Activated T-cell treated with anti-CD3 and anti-CD28 coated beads for 4 hours (primary cell): ENCODE results near the gene TTC8.

ENCODE experiments used
- DNase-seq: peaks from one replicate; pipeline ENCODE4 v3.0.0-alpha.2; 2020

TTC8 gene

DNA sequence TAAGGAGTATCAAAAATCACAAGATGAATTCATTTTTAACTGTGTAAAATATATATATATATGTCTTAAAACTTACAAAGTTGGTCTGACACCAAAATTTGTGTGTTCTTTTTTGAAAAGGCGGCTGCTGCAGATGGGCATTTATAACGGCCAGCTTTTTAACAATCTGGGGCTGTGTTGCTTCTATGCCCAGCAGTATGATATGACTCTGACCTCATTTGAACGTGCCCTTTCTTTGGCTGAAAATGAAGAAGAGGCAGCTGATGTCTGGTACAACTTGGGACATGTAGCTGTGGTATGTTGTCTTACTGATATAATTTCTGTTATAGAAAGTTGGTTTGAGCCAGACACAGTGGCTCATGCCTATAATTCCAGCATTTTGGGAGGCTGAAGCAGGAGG lies 47.0 kb downstream of the TTC8 start:
- no peak for DNase-seq

- no peak for DNase-seq
Measured at GRCh38 chr14:88872976-88873375, 48.5 kb downstream of the TTC8 start.

GRCh38 chr14:88877192-88877591 lies 52.7 kb downstream of the TTC8 start:
- no peak for DNase-seq

DNA sequence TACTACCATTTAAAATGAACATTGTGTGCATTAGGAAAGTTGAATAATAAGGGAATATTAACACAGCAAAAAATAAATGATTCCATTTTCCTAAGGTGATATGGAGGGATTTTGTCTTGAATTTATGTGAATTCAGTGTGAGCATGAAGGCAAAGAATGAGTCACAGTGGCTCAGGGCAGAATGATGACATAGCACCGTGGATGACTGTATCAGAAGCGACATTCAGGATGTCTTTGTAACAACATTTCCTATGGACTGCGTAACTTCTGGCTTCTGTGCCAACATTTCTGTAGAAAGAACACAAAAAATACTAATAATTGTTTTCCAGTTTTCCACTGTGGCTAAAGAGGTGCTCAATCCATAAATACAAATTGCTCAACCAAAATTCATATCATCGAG lies 54.6 kb downstream of the TTC8 start:
- no peak for DNase-seq

DNA sequence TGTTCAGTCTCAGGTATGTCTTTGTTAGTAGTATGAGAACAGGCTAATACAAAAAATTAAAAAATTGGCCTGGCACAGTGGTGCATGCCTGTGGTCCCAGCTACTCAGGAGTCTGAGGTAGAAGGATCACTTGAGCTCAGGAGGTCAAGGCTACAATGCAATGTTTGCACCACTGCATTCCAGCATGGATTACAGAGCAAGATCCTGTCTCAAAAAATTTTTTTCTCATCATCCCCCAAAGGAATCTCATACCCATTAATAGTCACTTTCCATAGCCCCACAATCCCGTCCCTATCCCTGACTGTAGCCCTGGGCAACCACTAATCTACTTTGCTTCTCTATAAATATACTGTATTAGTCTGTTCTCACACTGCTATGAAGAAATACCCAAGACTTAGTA lies 57.8 kb downstream of the TTC8 start:
- no peak for DNase-seq

DNA sequence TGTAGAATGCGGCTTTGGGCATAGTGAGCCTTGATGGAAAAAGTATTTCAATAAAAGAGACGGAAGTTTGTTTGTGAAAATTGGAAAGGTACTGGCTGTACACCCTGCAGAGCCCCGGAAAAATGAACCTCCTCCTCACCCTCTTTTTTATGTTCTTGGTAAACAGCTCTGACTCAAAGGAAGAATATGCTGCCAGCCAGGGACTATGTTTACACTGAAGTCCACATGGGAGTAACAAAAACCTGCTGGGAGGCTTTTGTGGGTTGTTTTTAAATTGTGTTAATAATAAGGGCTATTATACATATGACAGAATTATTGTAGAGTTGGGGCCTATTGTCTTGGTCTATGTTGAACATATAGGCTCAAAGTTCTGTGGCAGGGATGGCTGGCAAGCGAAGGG lies 70.7 kb downstream of the TTC8 start:
- DNase-seq = no peak

- no peak for DNase-seq
Measured at GRCh38 chr14:88901189-88901588, 76.7 kb downstream of the TTC8 start.

DNA sequence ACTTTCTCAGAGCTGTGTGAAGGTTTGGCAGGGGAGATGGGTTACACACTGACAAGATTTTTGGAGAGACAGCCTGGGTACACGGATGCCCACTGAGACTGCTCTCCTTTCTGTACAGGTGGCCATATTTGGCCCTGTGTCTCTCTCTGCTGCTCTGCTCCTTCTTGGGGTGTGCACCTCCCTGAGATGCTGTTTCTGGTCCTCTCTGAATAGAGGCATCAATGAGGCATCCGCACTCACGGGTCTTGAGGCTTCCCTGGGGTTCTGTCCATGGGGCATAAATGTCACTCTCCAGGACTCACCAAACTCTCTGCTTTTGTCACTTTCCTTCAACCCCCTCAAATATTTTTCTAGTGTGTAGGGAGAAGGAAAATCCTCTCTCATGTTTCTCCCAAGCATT lies 77.5 kb downstream of the TTC8 start:
- no peak for DNase-seq

DNA sequence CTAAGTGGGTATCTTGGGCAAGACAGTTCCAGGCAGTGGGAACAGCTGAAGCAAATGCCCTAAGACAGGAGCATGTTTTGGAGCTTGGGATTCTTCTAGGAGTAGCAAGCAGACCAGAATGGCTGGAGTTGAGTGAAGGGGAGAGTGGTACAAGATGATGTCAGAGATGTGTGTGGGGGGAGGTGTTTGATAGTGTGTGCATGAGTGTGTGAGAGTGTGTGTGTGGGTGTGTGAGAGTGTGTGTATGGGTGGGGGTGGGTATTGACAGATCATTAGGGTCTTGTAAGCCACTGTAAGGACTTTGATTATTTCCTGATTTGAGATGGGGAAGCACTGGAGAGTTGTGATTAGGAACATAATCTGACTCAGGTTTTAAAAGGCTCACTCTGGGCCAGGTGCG lies 78.4 kb downstream of the TTC8 start:
- DNase-seq = no peak

DNA sequence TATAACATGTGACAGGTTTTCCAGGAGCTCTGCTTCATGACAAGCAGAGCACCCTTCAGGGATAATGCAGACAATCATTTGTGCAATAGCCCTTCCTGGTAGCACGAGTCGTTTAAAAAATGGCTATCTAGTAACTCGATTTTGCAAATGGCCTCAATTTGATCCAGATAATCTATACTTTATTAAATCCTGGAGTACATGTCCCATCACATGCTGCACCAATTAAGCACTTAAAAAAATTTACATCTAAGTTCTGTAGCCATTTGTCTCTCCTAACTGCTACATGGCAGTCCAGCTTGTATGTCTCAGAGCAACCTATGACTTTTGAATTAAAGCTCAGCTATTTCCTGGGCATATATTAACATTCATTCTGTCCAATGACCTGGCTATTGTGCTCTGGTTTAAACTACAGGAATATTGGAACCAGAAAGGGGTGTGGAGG lies 79.8 kb downstream of the TTC8 start:
- DNase-seq = no peak

DNA sequence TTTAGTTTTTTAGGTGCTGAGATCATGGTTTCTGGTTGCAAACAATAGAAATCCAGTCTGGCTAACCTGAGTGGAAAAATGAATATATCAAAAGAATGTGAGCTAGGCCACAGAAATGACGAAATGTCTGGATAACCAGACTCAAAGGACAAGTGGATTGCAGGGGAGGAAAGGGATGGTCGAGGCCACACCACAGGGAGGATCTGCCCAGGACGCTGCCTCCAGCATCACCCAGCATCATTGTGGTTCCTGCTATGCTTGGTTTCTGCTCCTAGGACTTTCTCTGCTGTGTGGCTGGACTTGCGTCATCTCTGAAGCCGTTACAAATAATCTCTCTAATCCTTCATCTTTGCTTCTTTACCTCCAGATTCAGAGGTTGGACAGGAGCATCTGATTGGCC lies 80.4 kb downstream of the TTC8 start:
- no peak for DNase-seq

- no peak for DNase-seq
Measured at GRCh38 chr14:88908216-88908615, 83.8 kb downstream of the TTC8 start.

GRCh38 chr14:88910386-88910785 lies 85.9 kb downstream of the TTC8 start:
- no peak for DNase-seq

DNA sequence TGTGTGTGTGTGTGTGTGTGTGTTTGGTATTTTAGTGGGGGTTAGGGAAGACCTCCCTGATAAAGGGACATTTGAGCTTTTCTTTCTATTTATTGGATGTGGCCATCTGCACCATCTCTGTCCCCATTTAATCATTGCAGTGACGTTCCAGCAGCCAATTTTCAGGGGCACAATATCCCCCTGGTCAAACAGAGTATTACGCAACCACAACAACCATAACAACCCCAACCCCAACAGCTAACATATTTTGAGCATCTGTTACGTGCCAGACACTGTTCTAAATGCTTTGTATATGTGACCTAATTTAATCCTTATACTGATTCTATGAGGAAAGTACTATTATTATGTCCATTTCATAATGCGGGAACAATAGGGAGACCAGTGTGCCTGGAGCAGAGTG lies 87.4 kb downstream of the TTC8 start:
- no peak for DNase-seq

GRCh38 chr14:88914956-88915355 lies 90.5 kb downstream of the TTC8 start:
- DNase-seq = no peak

DNA sequence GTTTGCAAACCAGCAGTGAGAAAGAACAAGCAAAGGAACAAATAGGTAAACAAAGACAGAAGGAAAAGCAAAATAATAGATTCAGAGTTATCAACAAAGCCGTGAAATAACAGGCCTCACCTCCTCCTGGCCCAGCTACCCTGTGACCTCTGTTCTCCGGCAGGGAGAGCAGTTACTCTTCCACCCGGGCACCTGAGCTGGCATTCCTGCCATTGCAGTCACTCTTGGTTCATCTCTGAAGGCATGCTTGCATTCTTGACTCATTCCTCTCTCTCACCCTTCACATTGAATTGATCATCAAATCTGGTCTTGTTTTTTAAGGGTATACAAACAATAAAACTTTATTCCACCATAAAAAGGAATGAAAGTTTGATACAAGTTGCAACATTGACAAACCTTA lies 95.1 kb downstream of the TTC8 start:
- DNase-seq = no peak
